HUDEP-2 (cell line): ENCODE results near the gene DOCK2.

ENCODE experiments used
- DNase-seq, 76 experiments: peaks; one replicate each; lab custom pipeline; 2025; ENCODE audit not compliant: unreplicated experiment in 76 of 76; lab: John Stamatoyannopoulos, UW

DOCK2 gene

GRCh38 chr5:169958278-169958677 lies 321.2 kb downstream of the DOCK2 start:
- DNase-seq = no peak

- no peak for DNase-seq
These were observed 323.6 kb downstream of the DOCK2 start for GRCh38 chr5:169960659-169961058.

- no peak for DNase-seq
These were observed 327.2 kb downstream of the DOCK2 start for GRCh38 chr5:169964246-169964645.

GRCh38 chr5:169970339-169970738 lies 333.3 kb downstream of the DOCK2 start:
- DNase-seq = no peak

GRCh38 chr5:169970911-169971765 lies 334.1 kb downstream of the DOCK2 start:
- DNase-seq = no peak

GRCh38 chr5:169971780-169972179 lies 334.7 kb downstream of the DOCK2 start:
- DNase-seq = no peak

- no peak for DNase-seq
These were observed 336.0 kb downstream of the DOCK2 start for GRCh38 chr5:169973056-169973455.

GRCh38 chr5:169974121-169974770 lies 337.2 kb downstream of the DOCK2 start:
- no peak for DNase-seq

- DNase-seq = no peak
These were observed 341.6 kb downstream of the DOCK2 start for GRCh38 chr5:169978714-169979113.

GRCh38 chr5:169979871-169980270 lies 342.8 kb downstream of the DOCK2 start:
- DNase-seq = no peak

GRCh38 chr5:169980418-169981053 lies 343.5 kb downstream of the DOCK2 start, which contains the start of gene INSYN2B:
INSYN2B (minus strand) TSS chr5:169980495; CDS start chr5:169883898, 96,597 bp downstream.
- DNase-seq = peak in 40 of 76 experiments; percentile 1 to 51 (median 22)

GRCh38 chr5:169988206-169988605 lies 351.1 kb downstream of the DOCK2 start:
- no peak for DNase-seq

- DNase-seq = no peak
These were observed 351.9 kb downstream of the DOCK2 start for GRCh38 chr5:169988947-169989346.

GRCh38 chr5:169989365-169989764 lies 352.3 kb downstream of the DOCK2 start:
- no peak for DNase-seq

- DNase-seq = no peak
These were observed 354.2 kb downstream of the DOCK2 start for GRCh38 chr5:169991115-169991869.

GRCh38 chr5:169992789-169993484 lies 355.9 kb downstream of the DOCK2 start:
- DNase-seq = no peak

- no peak for DNase-seq
These were observed 356.4 kb downstream of the DOCK2 start for GRCh38 chr5:169993485-169993790.

GRCh38 chr5:169997798-169998197 lies 360.7 kb downstream of the DOCK2 start:
- no peak for DNase-seq

GRCh38 chr5:169999621-170000020 lies 362.5 kb downstream of the DOCK2 start:
- no peak for DNase-seq

GRCh38 chr5:170000155-170000554 lies 363.1 kb downstream of the DOCK2 start:
- no peak for DNase-seq
